ENCODE results near the gene SMYD5. TPM values are rescaled to one million over a fixed set of nuclear protein-coding genes. Genes with fewer than 3 reads are reported as not detected.
A peak's percentile ranks its signal among the peaks of the same experiment; 100 is the strongest.

SMYD5 gene
- total and polyA plus RNA-seq, 9 of the 15 experiments (the other 6 are each of a cell fraction or from before 2014, with no cell fraction given) = 11.4 to 56.8 (median 32.0) TPM

GRCh38 chr2:73176881-73177644 is 37.0 kb upstream of the SMYD5 start (continued):
- no peak for TF ChIP-seq ETS2 (tag; IDR thresholded peaks at IDR 0.05; ENCODE audit: borderline replicate concordance, poor library complexity, severe bottlenecking)
- TF ChIP-seq MAFG (tag; conservative IDR thresholded peaks at IDR 0.05) = no peak
- TF ChIP-seq E2F8 (IDR thresholded peaks at IDR 0.05; ENCODE audit: low read depth, partially characterized antibody) = peak; percentile 87
- no peak for TF ChIP-seq MTF1 (CRISPR knock-in tag; IDR thresholded peaks at IDR 0.05; ENCODE audit: borderline replicate concordance)
- no peak for TF ChIP-seq NR2C1 (IDR thresholded peaks at IDR 0.05)
- TF ChIP-seq NR2C1 (tag; IDR thresholded peaks at IDR 0.05) = no peak
- TF ChIP-seq ZFP30 (CRISPR knock-in tag; IDR thresholded peaks at IDR 0.05; ENCODE audit: borderline replicate concordance) = no peak
- peak; percentile 59 for TF ChIP-seq RBFOX2 (IDR thresholded peaks at IDR 0.05; ENCODE audit: low read depth, low read length)
- no peak for TF ChIP-seq ZNF318 (IDR thresholded peaks at IDR 0.05; ENCODE audit: borderline replicate concordance in 1 of 2, low read depth in 1 of 2)

Measured in K562 (cell line).